NB4 (cell line): ENCODE data around the gene COL4A5.

ENCODE experiments used
- CTCF ChIP-seq: IDR thresholded peaks from one replicate; pipeline ENCODE4 v1.5.1; 2012; ENCODE audit warnings: low read depth, low read length
- POLR2A ChIP-seq: IDR thresholded peaks from 2 replicates; pipeline ENCODE4 v1.6.1; 2011; ENCODE audit warnings: mild to moderate bottlenecking; ENCODE audit not compliant: insufficient read length; ENCODE audit errors: extremely low read depth

- TF ChIP-seq CTCF (no peak), POLR2A (no peak)
Measured at GRCh38 chrX:108415891-108416290, 23.7 kb upstream of the COL4A5 start.
